NCI-H2227 (cell line): ENCODE data around the gene SCN9A.
A peak's percentile ranks its signal among the peaks of the same experiment; 100 is the strongest.

Experiments
- DNase-seq: peaks from one replicate; lab custom pipeline; 2025; ENCODE audit not compliant: unreplicated experiment; lab: John Stamatoyannopoulos, UW

SCN9A gene

GRCh38 chr2:166180951-166181812 is 194.6 kb downstream of the SCN9A start:
- DNase-seq: peak; percentile 81

GRCh38 chr2:166179201-166179600 is 196.5 kb downstream of the SCN9A start:
- DNase-seq: no peak

DNA sequence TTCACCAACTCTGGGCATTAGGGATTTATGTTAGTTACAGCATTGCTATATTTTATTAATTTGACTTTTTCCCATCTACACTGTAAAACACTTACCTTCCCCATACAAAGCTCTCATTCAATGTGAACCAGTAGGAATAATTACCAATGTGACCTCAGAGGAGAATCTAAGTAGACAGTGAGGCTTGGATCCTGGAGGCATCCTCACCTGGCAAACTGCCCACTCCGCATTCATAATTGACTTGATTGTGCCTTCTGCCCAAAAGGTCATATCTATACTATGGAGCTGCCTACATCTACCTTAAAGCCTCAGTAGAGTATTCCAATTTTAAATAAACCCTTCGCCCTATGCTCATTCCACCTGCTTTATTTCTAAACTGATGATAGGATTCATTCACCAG is 202.5 kb downstream of the SCN9A start:
- DNase-seq: peak; percentile 94

GRCh38 chr2:166171216-166171615 is 204.5 kb downstream of the SCN9A start:
- DNase-seq: no peak

- DNase-seq: no peak
Measured at GRCh38 chr2:166170356-166170755, 205.4 kb downstream of the SCN9A start.

DNA sequence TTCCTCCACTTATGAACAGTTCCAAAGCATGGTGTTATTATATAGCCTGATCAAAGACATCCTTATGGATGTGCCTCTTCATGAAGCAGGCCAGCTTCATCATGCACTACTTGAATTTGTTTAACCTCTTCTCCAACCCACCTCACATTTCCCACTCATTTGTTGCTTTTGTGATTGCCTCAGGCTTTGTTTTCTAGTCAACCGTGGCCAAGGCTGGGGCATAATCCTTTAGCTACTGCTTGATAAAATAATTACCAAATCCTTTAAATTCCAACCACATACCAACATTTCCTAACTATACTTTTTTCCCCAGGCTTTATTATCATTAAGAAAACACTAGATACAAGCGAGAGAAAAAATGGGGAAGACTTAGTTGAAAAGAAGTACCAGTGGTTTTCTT is 208.3 kb downstream of the SCN9A start:
- DNase-seq: no peak

- DNase-seq: no peak
Measured at GRCh38 chr2:166163775-166164174, 212.0 kb downstream of the SCN9A start.

- DNase-seq: no peak
Measured at GRCh38 chr2:166158546-166158945, 217.2 kb downstream of the SCN9A start.

DNA sequence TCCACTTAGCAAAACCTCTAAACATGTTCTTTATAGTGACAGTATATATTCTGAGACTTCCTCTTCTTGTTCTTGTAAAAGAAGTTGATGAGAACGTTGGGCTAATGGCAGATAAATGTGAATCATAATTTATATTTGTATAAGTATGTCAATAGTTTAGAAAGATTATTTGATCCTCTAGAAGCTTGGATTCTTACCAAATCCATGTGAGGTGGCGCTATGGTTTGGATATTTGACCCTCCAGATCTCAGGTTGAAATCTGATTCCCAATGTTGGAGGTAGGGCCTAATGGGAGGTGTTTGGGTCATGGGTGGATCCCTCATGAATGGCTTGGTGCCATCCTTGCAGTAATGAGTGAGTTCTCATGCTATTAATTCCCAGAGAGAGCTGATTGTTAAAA is 218.2 kb downstream of the SCN9A start:
- no peak for DNase-seq

DNA sequence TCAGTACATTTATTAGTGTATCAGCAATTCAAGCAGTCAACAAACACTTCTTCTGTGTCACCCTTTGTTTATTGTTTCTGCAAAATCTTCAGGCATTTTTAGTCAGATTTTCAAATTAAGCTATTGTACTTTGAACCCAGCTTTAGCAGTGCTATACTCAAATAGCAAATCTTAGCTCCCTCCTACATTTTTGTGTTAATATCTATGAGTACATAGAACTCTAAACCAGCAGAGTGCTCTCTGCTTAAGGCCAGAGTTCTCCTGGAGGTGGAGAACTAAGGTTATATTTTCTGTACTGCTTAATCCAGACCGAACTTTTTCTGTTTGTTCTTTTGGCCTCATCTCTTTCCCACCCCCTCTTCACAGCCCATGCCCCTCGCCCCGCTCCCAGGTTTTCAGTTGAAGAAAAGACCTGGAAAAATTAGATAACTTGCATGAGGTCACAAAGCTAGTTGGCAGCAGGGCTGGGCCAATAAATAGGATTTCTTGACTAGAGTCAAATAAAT is 218.7 kb downstream of the SCN9A start:
- DNase-seq: no peak

DNA sequence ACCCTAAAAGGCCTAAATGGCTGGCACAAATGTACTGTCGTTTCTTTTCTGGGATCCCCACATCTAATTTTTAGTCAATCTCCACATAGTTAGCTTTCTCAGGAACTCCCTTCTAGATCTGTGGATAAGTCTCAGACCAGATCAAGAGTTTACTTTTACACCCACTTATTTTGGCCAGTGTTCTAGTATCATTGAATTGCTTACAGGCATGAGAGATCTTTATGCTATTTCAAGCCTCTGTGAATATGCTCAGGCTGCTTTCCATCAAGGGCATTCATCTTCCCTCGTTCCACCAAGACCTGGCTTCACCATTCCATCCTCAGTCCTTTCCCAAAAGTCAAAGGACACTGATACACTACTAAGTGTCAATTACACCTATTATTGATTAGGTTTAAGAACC is 220.2 kb downstream of the SCN9A start:
- no peak for DNase-seq

GRCh38 chr2:166154685-166155338 is 220.9 kb downstream of the SCN9A start:
- DNase-seq: no peak

DNA sequence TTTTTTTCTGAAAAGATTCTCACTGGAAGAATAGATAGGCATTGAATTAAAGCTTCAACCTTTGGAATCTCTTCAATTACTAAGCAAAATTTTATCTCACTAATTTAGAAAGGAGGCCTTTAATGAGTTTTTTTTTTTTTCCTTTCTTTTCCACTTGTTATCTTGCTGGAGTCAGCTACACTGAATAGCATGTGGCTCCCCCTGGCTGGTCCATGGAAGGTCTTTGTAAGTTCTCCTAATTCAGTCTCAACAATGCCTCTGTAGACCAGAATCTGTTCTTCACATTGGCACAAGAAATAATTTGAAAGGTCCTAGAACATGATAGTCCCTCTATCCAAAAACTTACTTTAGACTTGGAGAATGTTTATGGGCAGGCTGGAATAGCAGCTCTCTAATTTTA is 223.7 kb downstream of the SCN9A start:
- no peak for DNase-seq

DNA sequence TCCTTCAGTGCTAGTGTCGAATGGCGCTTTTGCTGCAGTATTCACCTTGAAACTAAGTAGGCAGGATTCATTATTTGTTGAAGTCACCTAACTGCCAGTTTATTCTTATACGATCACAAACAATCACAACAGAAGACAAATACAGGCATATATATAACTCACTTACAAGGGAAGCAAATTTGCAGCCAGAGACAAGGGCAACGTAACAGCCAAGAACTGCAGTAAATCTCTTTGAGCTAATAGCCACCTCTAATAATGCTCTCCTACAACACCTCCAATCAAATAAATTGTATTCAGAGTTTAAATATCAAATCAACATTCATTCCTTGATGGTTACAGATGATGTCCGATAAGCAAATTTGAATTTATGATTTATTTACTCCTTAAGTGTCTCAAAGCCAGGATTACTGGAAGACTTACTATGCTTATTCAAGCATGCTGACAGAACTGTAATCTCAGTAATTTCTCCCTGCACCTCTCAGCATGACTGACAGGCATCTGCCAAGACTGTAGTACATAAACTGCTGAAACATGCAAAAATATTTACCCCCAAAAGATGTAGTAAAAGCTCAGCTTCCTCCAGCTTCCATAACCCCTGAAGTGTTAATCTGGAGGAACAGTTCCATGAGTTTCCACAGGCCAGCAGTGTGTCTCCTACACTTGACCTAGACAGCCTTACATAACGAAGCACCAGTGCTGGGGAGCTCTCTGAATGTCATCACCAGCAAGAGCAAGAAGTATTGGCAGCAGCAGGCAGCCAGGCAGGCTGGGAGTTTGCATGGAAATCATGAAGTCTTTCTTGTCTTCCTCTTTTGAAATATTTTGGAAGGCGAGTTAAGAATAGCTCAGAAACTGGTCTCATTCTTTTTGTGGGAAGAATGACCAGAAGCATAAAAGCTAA is 227.0 kb downstream of the SCN9A start:
- DNase-seq: peak; percentile 74

- no peak for DNase-seq
Measured at GRCh38 chr2:166147883-166148282, 227.9 kb downstream of the SCN9A start.
